Putamen (tissue), 1 donor: Measurements from ENCODE around the gene ABCD3.
A peak's percentile ranks its signal among the peaks of the same experiment; 100 is the strongest.

Experiments used
- DNase-seq: peaks from one replicate; pipeline ENCODE4 v3.0.0-alpha.2; 2016; ENCODE audit warnings: low spot score

The ABCD3 gene

GRCh38 chr1:94463056-94463764 is 45.0 kb downstream of the ABCD3 start:
- no peak for DNase-seq

GRCh38 chr1:94463765-94464330 is 45.7 kb downstream of the ABCD3 start:
- peak; percentile 18 for DNase-seq

- DNase-seq, result no peak
Observed at GRCh38 chr1:94468708-94469107, 50.5 kb downstream of the ABCD3 start.

- no peak for DNase-seq
Observed at GRCh38 chr1:94471271-94471670, 53.1 kb downstream of the ABCD3 start.

- DNase-seq, result no peak
Observed at GRCh38 chr1:94475232-94475631, 57.0 kb downstream of the ABCD3 start.

- DNase-seq, result no peak
Observed at GRCh38 chr1:94479682-94480081, 61.5 kb downstream of the ABCD3 start.

GRCh38 chr1:94481473-94481933 is 63.3 kb downstream of the ABCD3 start:
- DNase-seq, result peak; percentile 55

GRCh38 chr1:94486990-94487389 is 68.8 kb downstream of the ABCD3 start:
- peak; percentile 42 for DNase-seq

- no peak for DNase-seq
Observed at GRCh38 chr1:94490556-94490955, 72.4 kb downstream of the ABCD3 start.

GRCh38 chr1:94496076-94496755 is 78.0 kb downstream of the ABCD3 start:
- no peak for DNase-seq

- DNase-seq, result no peak
Observed at GRCh38 chr1:94501426-94501825, 83.2 kb downstream of the ABCD3 start.

- no peak for DNase-seq
Observed at GRCh38 chr1:94501935-94502334, 83.7 kb downstream of the ABCD3 start.

GRCh38 chr1:94503153-94503552 is 85.0 kb downstream of the ABCD3 start:
- DNase-seq, result no peak

GRCh38 chr1:94504601-94505000 is 86.4 kb downstream of the ABCD3 start:
- DNase-seq, result no peak

GRCh38 chr1:94512816-94513215 is 94.6 kb downstream of the ABCD3 start:
- no peak for DNase-seq

GRCh38 chr1:94514095-94514727 is 96.0 kb downstream of the ABCD3 start:
- no peak for DNase-seq

- DNase-seq, result no peak
Observed at GRCh38 chr1:94515296-94515947, 97.2 kb downstream of the ABCD3 start.

- no peak for DNase-seq
Observed at GRCh38 chr1:94519351-94519750, 101.2 kb downstream of the ABCD3 start.

GRCh38 chr1:94522304-94522703 is 104.1 kb downstream of the ABCD3 start:
- DNase-seq, result peak; percentile 52

GRCh38 chr1:94524531-94524930 is 106.3 kb downstream of the ABCD3 start:
- DNase-seq, result no peak

GRCh38 chr1:94526152-94526980 is 108.2 kb downstream of the ABCD3 start:
- no peak for DNase-seq
